IPS-15b (cell line): Measurements from ENCODE around the gene TMEM234.

Source experiments
- H3K27me3 ChIP-seq: one replicate; pipeline ENCODE4 v1.6.1; 2013; ENCODE audit warnings: low read length; ENCODE audit not compliant: control insufficient read depth, insufficient read depth
- H3K36me3 ChIP-seq: one replicate; pipeline ENCODE4 v1.6.1; 2013; ENCODE audit warnings: low read length; ENCODE audit not compliant: control insufficient read depth, insufficient read depth
- H3K4me1 ChIP-seq: one replicate; pipeline ENCODE4 v1.6.1; 2013; ENCODE audit warnings: mild to moderate bottlenecking, low read length; ENCODE audit not compliant: control insufficient read depth, insufficient read depth
- H3K4me3 ChIP-seq: one replicate; pipeline ENCODE4 v1.5.1; 2013; ENCODE audit warnings: low read depth, low read length
- H3K9ac ChIP-seq: one replicate; pipeline ENCODE4 v1.6.1; 2013; ENCODE audit warnings: low read depth, mild to moderate bottlenecking, low read length
- H3K9me3 ChIP-seq: one replicate; pipeline ENCODE4 v1.6.1; 2013; ENCODE audit warnings: mild to moderate bottlenecking, low read length; ENCODE audit not compliant: control insufficient read depth, insufficient read depth

The TMEM234 gene

GRCh38 chr1:32195972-32196823, 26.0 kb downstream of the TMEM234 start:
- H3K4me1 ChIP-seq, result no peaks in the 10 kb centered on the region
- no peaks in the 10 kb centered on the region for H3K9me3 ChIP-seq
- no peak overlapping the region for H3K4me3 ChIP-seq
- H3K36me3 ChIP-seq, result peaks cover 52% of the 10 kb centered on the region
- no peak overlapping the region for H3K9ac ChIP-seq
- H3K27me3 ChIP-seq, result no peaks in the 10 kb centered on the region

DNA sequence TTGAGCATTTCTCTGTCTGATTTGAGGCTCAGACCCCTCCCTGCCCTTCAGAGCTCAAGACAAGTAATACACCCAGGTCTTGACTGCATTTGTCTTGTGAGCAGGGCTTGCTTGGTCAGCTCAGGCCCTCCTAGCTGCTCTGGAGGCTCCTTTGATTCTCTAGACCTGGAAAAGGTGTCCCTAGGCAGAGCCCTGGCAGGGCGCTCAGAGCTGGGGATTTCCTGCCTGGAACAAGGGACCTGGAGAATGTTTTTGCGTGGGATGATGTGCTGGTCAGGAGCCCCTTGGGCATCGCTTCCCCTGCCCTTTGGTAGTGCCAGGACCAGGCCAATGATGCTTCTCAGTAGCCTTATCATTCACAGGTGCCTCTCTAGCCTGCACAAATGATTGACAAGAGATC, 26.6 kb downstream of the TMEM234 start:
- Histone ChIP-seq H3K9ac (no peak overlapping the region), H3K9me3 (no peaks in the 10 kb centered on the region), H3K27me3 (no peaks in the 10 kb centered on the region), H3K4me1 (no peaks in the 10 kb centered on the region), H3K36me3 (peaks cover 57% of the 10 kb centered on the region), H3K4me3 (no peak overlapping the region)

- Histone ChIP-seq H3K4me1 (no peaks in the 10 kb centered on the region), H3K4me3 (no peak overlapping the region), H3K36me3 (peaks cover 62% of the 10 kb centered on the region), H3K9me3 (no peaks in the 10 kb centered on the region), H3K27me3 (no peaks in the 10 kb centered on the region), H3K9ac (no peak overlapping the region)
Observed at GRCh38 chr1:32194984-32195383, 27.2 kb downstream of the TMEM234 start.

DNA sequence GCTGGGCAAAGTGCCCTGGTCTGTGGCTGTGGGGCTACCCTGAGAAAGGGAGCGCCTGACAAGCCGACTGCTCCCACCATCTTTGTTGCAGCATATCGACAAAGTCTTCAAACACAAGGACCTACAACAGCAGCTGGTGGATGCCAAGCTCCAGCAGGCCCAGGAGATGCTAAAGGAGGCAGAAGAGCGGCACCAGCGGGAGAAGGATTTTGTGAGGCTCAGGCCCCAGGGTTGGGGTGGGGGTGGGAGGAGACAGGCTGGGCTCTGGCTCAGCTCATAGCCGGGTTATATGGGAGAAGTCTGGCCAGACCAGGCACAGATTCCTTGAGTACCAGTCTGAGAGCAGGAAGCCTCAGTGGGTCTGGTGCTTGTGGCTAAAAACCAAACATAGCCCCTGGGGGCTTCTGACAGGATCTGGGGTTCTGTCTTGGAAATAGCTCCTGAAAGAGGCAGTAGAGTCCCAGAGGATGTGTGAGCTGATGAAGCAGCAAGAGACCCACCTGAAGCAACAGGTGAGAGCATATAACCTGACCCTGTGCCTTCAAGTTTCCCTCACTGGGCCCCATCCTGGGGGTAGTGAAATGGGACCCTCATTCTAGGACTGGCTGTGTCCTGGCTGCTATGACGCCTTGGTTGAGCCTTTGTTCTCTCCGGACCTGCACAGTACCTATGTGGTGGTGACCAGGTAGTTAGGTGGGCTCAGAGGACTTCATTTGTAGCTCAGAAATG, 29.8 kb downstream of the TMEM234 start:
- H3K9me3 ChIP-seq, result no peaks in the 10 kb centered on the region
- H3K27me3 ChIP-seq, result no peaks in the 10 kb centered on the region
- peaks cover 81% of the 10 kb centered on the region for H3K36me3 ChIP-seq

GRCh38 chr1:32187850-32188249, 34.3 kb downstream of the TMEM234 start:
- Histone ChIP-seq H3K27me3 (no peaks in the 10 kb centered on the region), H3K4me3 (no peak overlapping the region), H3K9me3 (no peaks in the 10 kb centered on the region), H3K36me3 (peaks cover 64% of the 10 kb centered on the region), H3K9ac (no peak overlapping the region), H3K4me1 (no peaks in the 10 kb centered on the region)

More for the DNA sequence above, 29.8 kb downstream of the TMEM234 start:
- no peak overlapping the region for H3K9ac ChIP-seq
- no peaks in the 10 kb centered on the region for H3K4me1 ChIP-seq
- no peak overlapping the region for H3K4me3 ChIP-seq

GRCh38 chr1:32186491-32186890, 35.7 kb downstream of the TMEM234 start:
- no peaks in the 10 kb centered on the region for H3K4me1 ChIP-seq
- no peaks in the 10 kb centered on the region for H3K9me3 ChIP-seq
- no peak overlapping the region for H3K4me3 ChIP-seq
- H3K9ac ChIP-seq, result no peak overlapping the region
- peaks cover 57% of the 10 kb centered on the region for H3K36me3 ChIP-seq
- no peaks in the 10 kb centered on the region for H3K27me3 ChIP-seq

GRCh38 chr1:32186077-32186476, 36.1 kb downstream of the TMEM234 start:
- H3K9ac ChIP-seq, result no peak overlapping the region
- no peak overlapping the region for H3K4me3 ChIP-seq
- peaks cover 56% of the 10 kb centered on the region for H3K36me3 ChIP-seq

GRCh38 chr1:32184650-32185049, 37.5 kb downstream of the TMEM234 start:
- Histone ChIP-seq H3K4me3 (no peak overlapping the region), H3K4me1 (no peaks in the 10 kb centered on the region), H3K36me3 (peaks cover 44% of the 10 kb centered on the region), H3K9ac (no peak overlapping the region), H3K27me3 (no peaks in the 10 kb centered on the region), H3K9me3 (no peaks in the 10 kb centered on the region)

More at GRCh38 chr1:32186077-32186476, 36.1 kb downstream of the TMEM234 start:
- Histone ChIP-seq H3K27me3 (no peaks in the 10 kb centered on the region), H3K9me3 (no peaks in the 10 kb centered on the region), H3K4me1 (no peaks in the 10 kb centered on the region)

GRCh38 chr1:32182060-32182459, 40.1 kb downstream of the TMEM234 start:
- no peaks in the 10 kb centered on the region for H3K27me3 ChIP-seq
- no peak overlapping the region for H3K4me3 ChIP-seq
- peaks cover 26% of the 10 kb centered on the region for H3K36me3 ChIP-seq
- H3K4me1 ChIP-seq, result peaks cover 11% of the 10 kb centered on the region
- H3K9ac ChIP-seq, result no peak overlapping the region
- no peaks in the 10 kb centered on the region for H3K9me3 ChIP-seq

GRCh38 chr1:32181563-32181962, 40.6 kb downstream of the TMEM234 start:
- Histone ChIP-seq H3K27me3 (no peaks in the 10 kb centered on the region), H3K4me3 (no peak overlapping the region), H3K4me1 (peaks cover 11% of the 10 kb centered on the region), H3K36me3 (peaks cover 26% of the 10 kb centered on the region), H3K9me3 (no peaks in the 10 kb centered on the region), H3K9ac (no peak overlapping the region)

- no peak overlapping the region for H3K9ac ChIP-seq
- H3K4me3 ChIP-seq, result peak overlapping the region; percentile 81
- H3K36me3 ChIP-seq, result peaks cover 26% of the 10 kb centered on the region
- no peaks in the 10 kb centered on the region for H3K9me3 ChIP-seq
- H3K4me1 ChIP-seq, result peaks cover 11% of the 10 kb centered on the region
- no peaks in the 10 kb centered on the region for H3K27me3 ChIP-seq
Observed at GRCh38 chr1:32181065-32181464, 41.1 kb downstream of the TMEM234 start.
